ENCODE results near the gene DCLRE1B.

Gene DCLRE1B

DNA sequence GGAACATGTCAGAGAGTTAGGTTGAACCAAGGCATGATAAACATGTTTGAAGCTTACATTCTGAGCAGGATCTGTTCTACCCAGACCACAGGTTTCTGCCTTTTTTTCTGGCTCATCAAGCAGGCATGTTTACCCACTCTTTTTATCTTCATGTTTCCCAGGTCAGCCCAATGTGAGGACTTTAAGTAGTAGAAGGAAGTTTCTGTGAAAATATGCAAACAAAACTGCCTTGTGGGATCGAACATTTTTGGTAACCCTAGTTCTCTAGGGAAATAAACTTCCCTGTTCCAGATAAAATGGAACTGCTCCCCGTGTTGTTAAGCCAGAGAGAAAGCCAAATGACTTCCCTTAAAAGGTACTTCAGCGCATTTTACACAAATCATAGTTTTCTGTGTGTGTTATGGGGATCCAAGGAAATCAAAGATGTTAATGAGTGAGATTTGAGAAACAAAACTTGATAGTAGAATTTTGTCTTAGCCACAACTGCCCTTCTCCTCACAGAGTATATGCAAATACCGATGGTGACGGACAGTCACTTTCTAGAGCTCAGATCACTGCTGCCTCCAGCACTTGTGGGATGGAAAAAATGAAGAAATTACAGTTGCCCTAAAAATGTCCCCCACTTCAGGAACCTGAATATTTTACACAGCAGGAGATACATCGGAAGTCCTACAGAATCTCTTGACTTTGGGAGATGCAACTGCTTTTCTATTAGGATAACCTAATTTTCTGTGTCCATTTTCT, 23.2 kb downstream of the DCLRE1B start:
- DNase-seq (ENCODE audit: low read depth in 2 of 2) = no peak

DNA sequence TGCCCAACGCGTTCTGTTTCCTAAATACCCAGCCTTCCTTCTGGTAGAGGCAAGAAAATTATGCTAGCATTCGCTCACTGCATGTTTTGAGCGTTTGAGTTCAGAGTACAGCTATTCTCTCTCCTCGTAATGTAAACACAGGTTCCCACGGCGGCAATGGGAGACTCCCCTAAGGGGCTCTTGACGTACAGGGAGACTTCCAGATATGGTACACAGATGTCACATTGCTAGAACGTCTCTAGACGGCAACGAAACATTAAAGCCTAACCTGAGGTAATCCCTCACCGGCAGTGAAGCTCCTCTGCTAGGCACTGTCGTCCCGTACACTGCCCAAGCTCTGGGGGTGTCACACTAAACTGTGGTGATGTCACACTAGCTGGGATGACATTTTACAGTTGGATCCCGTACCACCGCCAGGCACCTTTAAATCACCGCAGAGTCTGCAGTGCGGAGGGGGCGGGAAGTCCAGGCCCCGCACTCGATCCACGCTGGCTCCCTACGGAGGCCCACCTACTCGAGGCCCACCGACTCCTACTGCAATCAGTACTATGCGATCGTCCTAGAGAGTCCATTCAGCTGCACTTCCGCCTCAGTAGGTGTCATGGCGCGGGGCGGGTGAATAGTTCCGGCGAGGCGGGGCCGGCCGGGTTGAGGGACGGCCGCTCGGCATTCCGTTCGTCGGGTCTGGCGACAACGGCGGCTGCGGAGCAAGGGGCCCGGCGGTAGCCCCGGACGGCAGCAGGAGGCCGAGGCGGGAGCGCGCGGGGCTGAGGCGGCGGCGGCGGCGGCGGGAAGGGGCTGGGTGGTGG, 24.0 kb downstream of the DCLRE1B start, which contains the start of gene HIPK1:
HIPK1 (plus strand) TSS at position 384 of the 809 bp plus-strand sequence.
- DNase-seq (ENCODE audit: low read depth in 2 of 2) = peak; percentile 84 to 90

DNA sequence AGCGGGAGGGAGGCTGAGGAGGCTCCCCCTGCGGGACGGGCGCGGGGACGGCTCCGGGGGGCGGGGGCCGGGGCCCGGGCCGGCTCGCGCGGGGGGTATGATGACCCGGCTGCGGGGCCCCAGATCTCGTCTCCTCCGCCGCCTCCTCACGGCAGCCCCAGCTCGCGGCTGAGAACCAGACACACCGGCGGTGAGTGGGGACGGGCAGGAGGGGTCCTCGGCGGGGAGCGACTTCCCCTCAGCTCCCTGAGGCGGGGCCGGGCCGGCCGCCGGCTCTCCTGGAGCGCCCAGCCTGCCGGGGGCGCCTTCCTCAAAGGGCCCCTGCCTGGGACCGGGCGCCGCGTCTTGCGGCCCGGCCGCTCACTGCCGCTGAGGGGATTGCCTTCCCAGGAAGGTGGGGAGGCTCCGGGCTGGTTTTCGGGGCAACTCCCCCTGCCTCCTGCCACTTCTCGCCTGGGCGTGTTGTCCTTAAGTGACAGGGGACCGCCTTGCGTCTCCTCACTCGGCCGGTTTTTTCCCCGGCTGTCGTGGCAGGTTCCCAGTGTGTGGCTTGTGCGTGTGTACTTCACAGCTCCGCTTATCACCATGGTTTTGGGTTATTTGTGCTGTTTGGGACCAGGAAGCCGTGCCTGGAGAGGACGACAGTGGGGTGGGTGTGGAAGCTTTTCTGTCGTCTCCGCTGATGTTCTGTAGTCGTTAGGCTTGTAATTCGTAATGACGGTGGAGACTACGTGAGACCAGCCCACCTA, 24.8 kb downstream of the DCLRE1B start:
- peak in 1 of 2 donors; percentile 25 for DNase-seq (ENCODE audit: low read depth in 2 of 2)

DNA sequence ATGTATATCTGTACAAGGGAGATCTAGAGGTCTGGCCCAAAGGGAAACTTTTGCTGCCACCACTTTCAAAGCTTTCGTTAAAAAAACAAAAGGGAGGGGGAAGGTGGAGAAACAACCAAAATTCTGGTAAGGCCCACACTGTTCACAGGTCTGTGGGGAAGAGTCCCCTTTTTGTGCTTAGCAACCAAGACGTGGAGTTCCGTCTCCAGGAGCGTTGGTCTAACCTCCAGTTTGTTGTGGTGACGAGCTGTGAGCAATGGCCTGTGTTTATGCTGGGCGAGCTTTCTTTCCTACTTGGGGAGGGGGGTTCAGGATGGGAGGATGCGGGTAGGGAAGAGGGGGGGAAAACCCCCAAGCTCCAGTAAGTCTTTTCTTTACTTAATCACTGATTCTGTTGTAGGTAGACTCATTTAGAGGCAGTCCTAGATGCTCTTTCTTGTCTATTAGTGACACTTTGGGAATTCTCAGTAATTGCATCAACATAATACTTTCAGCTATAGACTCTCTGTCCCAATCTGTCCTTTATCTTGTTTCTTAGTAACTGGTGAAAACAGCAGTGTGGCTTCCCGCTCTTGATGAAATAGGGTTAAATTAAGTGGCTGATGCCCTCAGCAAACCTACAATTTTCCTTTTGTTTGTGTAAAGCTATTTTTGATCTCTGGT, 25.5 kb downstream of the DCLRE1B start:
- DNase-seq (ENCODE audit: low read depth in 2 of 2) = no peak

DNA sequence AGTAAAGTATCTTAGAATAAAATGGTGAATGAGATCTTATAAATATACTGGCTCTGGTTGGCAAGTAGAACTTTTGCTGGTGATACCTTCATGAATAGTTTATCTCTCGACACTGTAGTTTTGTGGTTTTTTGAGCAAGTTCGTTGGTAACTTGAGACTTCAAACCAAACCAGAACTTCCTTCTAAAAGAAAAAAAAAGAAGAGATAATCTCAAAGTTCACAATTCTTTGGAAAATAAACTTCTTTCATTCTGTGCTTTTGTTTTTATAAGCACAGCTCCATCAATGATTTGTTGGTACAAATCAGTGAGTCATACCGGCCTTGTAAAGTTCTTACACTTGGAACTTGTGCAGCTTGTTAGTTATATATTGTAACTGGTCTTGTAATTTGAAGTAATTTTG, 26.3 kb downstream of the DCLRE1B start:
- no peak for DNase-seq (ENCODE audit: low read depth in 2 of 2)

DNA sequence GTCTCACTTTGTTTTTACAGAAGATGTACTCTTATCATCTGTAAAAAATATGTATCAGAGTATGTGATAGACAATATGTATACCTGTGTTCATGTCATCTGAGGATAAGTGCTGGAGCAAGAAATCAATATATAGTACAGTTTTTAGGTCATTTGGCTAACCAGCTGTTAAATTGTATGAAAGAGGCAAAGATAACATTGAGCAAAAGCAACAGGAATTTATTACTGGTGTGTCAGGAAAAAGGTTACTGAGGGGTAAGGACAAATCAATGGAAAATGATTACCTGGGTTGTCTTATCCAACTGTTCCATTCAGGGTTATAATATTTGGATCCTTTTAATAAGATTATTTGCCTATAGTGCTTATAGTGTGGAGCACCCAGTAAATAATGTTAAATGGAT, 28.9 kb downstream of the DCLRE1B start:
- no peak for DNase-seq (ENCODE audit: low read depth in 2 of 2)

DNA sequence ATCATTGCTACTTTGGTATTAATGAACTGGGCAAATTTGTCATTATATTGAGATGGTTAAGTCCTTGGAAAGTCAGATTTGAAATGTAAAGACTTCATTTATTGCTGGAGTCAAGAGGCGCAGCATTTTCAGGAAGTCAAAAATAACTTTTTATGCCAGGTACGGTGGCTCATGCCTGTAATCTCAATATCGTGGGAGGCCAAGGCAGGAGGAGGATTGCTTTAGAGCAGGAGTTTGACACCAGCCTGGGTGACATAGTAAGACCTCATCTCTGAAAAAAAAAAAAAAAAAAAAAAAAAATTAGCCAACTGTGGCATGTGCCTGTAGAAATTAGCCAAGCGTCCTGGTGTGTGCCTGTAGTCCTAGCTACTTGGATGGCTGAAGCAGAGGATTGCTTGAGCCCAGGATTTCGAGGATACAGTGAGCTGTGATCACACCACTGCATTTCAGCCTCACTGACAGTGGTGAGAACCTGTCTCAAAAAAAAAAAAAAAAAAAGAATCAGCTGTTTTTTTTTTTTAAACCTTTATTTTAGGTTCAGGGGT, 29.5 kb downstream of the DCLRE1B start:
- DNase-seq (ENCODE audit: low read depth in 2 of 2) = no peak

DNA sequence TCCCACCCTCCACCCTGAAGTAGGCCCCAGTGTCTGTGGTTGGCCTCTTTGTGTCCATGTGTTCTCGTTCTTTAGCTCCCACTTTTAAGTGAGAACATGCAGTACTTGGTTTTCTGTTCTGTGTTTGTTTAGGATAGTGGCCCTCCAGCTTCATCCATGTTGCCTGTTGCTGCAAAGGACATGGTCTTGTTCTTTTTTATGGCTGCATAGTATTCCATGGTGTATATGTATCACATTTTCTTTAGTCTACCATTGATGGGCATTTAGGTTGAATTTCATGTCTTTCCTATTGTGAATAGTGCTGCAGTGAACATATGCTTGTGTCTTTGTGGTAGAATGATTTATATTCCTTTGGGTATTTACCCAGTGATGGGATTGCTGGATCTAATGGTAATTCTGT, 30.1 kb downstream of the DCLRE1B start:
- no peak for DNase-seq (ENCODE audit: low read depth in 2 of 2)

DNA sequence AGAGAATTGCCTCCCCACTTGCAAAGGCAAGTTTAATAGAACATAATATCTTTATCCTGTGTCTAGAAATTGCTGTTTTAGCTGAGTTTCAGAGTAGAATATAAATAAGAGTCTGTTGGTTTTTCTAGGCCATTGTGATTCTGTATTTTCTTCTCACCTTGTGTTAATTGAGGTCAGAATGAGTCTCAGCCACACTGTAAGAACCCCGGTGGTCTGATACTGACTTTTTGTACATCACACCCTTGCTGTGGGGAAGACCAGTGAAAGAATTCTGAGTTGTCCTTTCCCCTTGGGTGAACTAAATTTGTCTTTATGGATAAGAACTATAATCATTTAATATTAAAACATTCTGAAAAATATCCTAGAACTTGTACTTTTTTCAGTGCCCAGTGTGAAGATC, 30.8 kb downstream of the DCLRE1B start:
- DNase-seq (ENCODE audit: low read depth in 2 of 2) = no peak

DNA sequence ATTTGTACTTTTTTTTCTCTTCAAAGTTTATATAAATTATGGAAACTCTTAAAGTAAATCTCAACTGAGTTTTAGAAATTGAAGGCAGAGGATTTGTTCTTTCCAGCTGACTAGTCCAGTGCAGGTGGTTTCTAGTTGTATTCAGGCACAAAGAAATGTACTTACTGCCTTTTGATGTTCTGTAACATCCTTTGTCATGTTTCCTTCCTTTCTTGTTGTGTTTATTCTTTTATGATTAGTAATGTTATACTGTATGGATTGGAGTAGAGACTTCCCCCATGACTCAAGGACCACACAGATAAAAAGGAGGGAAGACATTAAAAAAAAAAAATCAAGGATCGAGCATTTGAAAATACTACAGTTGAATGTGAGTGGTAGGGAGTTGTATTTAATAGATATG, 32.0 kb downstream of the DCLRE1B start:
- no peak for DNase-seq (ENCODE audit: low read depth in 2 of 2)

DNA sequence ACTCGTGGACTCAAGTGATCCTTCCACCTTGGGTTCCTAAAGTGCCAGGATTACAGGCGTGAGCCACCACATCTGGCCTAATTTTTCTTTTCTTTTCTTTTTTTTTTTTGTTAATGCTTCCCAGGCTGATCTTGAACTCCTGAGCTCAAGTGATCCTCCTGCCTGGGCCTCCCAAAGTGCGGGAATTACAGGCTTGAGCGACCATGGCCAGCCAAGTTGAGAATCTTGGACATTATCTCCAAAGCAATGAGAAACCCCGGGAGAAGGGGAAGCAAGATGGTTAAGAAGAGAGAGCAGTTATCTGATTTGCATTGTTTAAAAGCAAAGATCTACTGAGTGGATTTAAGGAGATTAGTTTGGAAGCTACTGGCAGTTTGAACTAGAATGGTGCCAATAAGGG, 33.1 kb downstream of the DCLRE1B start:
- no peak for DNase-seq (ENCODE audit: low read depth in 2 of 2)

DNA sequence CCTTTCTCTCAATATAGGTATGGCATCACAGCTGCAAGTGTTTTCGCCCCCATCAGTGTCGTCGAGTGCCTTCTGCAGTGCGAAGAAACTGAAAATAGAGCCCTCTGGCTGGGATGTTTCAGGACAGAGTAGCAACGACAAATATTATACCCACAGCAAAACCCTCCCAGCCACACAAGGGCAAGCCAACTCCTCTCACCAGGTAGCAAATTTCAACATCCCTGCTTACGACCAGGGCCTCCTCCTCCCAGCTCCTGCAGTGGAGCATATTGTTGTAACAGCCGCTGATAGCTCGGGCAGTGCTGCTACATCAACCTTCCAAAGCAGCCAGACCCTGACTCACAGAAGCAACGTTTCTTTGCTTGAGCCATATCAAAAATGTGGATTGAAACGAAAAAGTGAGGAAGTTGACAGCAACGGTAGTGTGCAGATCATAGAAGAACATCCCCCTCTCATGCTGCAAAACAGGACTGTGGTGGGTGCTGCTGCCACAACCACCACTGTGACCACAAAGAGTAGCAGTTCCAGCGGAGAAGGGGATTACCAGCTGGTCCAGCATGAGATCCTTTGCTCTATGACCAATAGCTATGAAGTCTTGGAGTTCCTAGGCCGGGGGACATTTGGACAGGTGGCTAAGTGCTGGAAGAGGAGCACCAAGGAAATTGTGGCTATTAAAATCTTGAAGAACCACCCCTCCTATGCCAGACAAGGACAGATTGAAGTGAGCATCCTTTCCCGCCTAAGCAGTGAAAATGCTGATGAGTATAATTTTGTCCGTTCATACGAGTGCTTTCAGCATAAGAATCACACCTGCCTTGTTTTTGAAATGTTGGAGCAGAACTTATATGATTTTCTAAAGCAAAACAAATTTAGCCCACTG, 35.5 kb downstream of the DCLRE1B start:
- no peak for DNase-seq (ENCODE audit: low read depth in 2 of 2)

DNA sequence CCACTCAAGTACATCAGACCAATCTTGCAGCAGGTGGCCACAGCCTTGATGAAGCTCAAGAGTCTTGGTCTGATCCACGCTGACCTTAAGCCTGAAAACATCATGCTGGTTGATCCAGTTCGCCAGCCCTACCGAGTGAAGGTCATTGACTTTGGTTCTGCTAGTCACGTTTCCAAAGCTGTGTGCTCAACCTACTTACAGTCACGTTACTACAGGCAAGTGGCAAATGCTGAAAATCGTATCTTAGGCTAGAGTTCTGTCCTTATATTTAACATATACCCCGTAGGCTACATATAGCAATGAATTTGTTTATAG, 36.1 kb downstream of the DCLRE1B start:
- no peak for DNase-seq (ENCODE audit: low read depth in 2 of 2)

DNA sequence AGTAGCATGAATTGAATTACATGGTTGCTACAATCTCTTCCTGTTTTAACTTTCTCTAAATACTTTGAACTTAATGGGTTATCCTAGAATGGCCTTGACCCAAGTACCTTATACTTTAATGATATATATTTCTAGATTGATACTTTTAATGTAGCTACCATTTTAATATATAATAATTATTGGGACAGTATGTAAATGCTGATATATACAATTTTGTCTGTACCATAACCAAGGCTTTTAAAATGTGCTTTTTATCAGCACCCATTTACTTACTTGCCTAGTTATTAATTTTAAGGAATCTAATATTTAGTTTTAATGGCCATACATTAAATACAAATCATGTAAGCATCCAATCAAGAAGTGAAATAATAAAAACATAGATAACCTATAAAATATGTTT, 37.4 kb downstream of the DCLRE1B start:
- no peak for DNase-seq (ENCODE audit: low read depth in 2 of 2)

DNA sequence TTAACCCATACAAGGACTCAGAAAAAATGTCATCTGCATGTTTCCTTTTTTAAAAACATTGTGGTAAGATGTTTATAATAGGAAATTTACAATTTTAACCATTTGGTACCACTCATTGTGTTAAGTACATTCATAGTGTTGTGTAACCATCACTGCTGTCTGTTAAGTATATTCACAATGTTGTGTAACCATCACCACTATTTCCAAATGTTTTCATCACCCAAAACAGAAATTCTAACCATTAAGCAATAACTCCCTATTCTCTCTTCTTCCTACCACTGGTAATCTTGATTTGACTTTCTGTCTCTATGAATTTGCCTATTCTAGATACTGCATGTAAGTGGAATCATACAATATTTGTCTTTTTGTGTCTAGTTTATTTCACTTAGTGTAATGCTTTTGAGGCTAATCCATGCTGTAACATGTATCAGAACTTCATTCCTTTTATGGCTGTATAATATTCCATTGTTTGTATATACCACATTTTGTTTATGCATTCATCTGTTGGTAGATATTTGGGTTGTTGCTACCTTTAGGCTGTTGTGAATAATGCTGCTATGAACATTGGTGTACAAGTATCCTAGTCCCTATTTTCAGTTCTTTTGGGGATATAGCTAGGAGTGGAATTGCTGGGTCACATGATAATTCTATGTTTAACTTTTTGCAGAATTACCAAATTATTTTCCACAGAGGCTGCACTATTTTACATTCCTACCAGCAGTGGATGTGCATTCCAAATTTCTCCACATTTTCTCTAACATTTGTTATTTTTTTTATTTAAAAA, 38.1 kb downstream of the DCLRE1B start:
- DNase-seq (ENCODE audit: low read depth in 2 of 2) = no peak

DNA sequence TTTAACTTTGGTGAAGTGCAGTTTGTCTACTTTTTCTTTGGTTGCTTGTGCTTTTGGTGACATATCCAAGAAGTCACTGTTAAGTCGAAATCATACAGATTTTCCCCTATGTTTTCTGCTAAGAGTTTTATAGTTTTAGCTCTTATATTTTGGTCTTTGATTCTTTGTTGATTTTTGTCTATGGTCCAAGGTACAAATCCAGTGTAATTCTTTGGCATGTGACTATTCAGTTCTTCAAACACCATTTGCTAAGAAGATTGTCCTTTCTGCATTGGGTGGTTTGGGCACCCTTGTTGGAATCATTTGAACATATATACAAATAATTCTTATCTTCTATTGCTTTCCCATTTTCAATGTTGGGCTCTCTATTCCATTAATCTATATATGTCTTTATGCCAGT, 40.2 kb downstream of the DCLRE1B start:
- no peak for DNase-seq (ENCODE audit: low read depth in 2 of 2)

DNA sequence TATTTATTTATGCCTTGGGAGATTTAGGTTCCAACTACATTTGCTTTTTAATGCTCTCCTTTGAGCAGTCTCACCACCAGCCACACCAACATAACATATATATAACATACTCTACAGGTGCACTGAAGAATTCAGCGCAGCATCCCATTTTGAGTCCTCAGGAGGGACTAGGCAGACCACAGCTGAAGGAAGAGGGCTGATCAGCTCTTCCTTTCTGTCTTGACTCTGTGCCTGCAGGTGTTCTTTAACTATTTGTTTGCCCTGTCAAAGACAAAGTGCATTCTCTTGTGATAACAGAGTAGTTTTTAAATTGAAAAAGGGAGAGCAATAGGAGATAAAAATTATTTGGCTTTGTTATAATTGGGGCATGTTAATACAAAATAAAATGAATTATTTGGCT, 41.0 kb downstream of the DCLRE1B start:
- no peak for DNase-seq (ENCODE audit: low read depth in 2 of 2)

DNA sequence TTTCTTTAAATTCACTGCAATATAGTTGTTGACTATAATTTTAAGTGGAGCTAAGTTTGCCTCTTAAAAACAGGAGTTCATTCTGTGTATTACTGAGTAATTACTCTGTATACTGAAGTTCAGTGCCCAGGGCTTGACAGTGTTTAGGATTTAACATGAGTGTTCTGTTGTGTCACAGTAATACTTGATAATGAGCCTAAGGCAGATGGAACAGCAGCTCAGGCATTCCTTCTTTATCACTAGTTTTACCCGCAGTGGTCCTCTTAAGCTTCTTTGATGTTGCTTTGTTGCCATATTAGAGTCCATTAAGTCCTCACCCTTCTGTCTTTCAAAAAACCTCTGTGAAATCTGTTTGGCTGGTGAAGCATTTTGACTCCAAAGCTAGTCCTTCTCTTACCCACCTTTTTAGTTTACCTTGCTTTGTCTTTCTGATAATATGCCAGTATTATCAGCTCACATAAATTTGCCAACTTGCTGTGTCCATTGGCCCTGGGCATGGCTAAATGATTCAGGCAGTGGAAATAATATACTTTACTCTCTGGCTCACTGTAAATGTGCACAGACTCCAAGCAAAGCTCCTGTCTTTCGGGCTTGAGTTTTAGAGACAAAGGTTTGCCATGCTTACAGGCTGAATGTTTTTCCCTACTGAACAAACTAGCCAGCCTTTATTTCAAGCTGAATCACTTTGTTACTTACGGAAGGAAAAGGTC, 41.7 kb downstream of the DCLRE1B start:
- no peak for DNase-seq (ENCODE audit: low read depth in 2 of 2)

DNA sequence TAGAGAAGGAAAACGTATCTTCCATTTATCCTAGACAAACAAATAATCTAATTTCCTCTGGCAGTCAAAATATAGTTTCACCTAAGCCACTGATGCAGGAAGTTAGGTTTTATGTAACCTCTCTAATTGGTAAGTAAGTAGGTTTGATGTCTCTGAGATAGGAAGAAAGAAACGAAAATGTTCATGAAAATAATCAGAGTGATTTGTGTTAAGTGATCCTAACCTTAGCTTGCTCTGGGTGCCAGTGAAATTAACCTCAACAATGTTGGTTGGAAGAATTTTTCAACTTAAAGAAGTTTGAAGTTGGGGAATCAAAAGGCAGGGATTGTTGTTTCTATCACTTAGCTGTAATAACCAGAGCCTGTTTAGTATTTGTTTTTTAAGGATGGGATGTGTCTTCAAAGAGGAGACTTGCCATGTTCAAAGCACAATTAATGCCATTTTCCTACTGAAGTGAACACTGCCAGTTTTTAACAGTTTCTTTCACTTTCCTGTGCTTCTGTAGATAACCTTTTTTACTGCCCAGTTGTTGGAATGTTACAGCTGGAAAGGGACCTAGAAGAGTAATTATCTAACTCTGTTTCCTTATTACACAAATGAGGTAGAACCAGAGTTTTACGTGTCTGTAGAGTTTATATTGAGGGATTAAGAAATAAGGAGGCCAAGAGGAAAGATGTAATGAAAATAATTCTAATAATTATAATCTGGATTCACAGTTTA, 42.4 kb downstream of the DCLRE1B start:
- DNase-seq (ENCODE audit: low read depth in 2 of 2) = no peak
